HAP-1 (cell line): ENCODE results near the gene LAMA5.
A peak's percentile ranks its signal among the peaks of the same experiment; 100 is the strongest.

Experiments
- DNase-seq, 2 experiments: peaks; one replicate each; pipeline ENCODE4 v3.0.0-alpha.2; 2016 to 2020; ENCODE audit warnings: low spot score in 2 of 2
- H3K27me3 ChIP-seq: fragments of 250-450 bp; sonication (Bioruptor Pico); 2 replicates; pipeline ENCODE4 v1.5.1; 2020; ENCODE audit warnings: low read depth, mild to moderate bottlenecking, moderate library complexity
- H3K36me3 ChIP-seq: fragments of 250-450 bp; sonication (Bioruptor Pico); replicated peaks from 2 replicates; pipeline ENCODE4 v1.5.1; 2020; ENCODE audit warnings: mild to moderate bottlenecking
- H3K4me1 ChIP-seq: fragments of 250-450 bp; sonication (Bioruptor Pico); 2 replicates; pipeline ENCODE4 v1.5.1; 2020; ENCODE audit warnings: mild to moderate bottlenecking
- H3K4me3 ChIP-seq: fragments of 250-450 bp; sonication (Bioruptor Pico); 2 replicates; pipeline ENCODE4 v1.5.1; 2020; ENCODE audit warnings: mild to moderate bottlenecking, moderate library complexity
- H3K9me3 ChIP-seq: fragments of 250-450 bp; sonication (Bioruptor Pico); 2 replicates; pipeline ENCODE4 v1.5.1; 2020; ENCODE audit warnings: mild to moderate bottlenecking, moderate library complexity
- in situ Hi-C: fragments of 300-500 bp; cut with MboI; formaldehyde crosslinking; loops from 3 replicates; pipeline ENCODE4 v1.14.3; 2020; ENCODE audit warnings: low sequenced_read_pairs, inconsistent platforms, mixed read lengths

LAMA5 gene

GRCh38 chr20:62302341-62303061 lies 64.6 kb downstream of the LAMA5 start, which contains the start of gene ADRM1:
TSS of gene ADRM1 (plus strand) at chr20:62302997. CDS start at chr20:62303569, 572 bp downstream.
- no peaks in the 10 kb centered on the region for H3K9me3 ChIP-seq
- peaks cover 44% of the 10 kb centered on the region for H3K36me3 ChIP-seq
- in situ Hi-C loops, result no loop called here
- peak within 1 kb of the TSS; percentile 87 for H3K4me3 ChIP-seq
- peaks cover 11% of the 10 kb centered on the region for H3K4me1 ChIP-seq
- no peaks in the 10 kb centered on the region for H3K27me3 ChIP-seq
- peak; percentile 90 to 96 for DNase-seq

GRCh38 chr20:62301773-62302340 lies 65.3 kb downstream of the LAMA5 start:
- H3K4me3 ChIP-seq, result peak overlapping the region; percentile 87
- peak; percentile 94 for DNase-seq
- H3K27me3 ChIP-seq, result no peaks in the 10 kb centered on the region
- in situ Hi-C loops, result no loop called here
- no peaks in the 10 kb centered on the region for H3K9me3 ChIP-seq
- H3K36me3 ChIP-seq, result peaks cover 38% of the 10 kb centered on the region
- H3K4me1 ChIP-seq, result peaks cover 11% of the 10 kb centered on the region

GRCh38 chr20:62301111-62301668 lies 65.9 kb downstream of the LAMA5 start:
- Histone ChIP-seq H3K27me3 (no peaks in the 10 kb centered on the region), H3K4me3 (peak overlapping the region; percentile 87; the same call in 1 of the 2 replicates), H3K4me1 (peaks cover 11% of the 10 kb centered on the region), H3K36me3 (peaks cover 31% of the 10 kb centered on the region), H3K9me3 (no peaks in the 10 kb centered on the region)
- in situ Hi-C loops, result no loop called here
- no peak for DNase-seq

- no peak overlapping the region for H3K4me3 ChIP-seq
- in situ Hi-C loops, result no loop called here
These were observed 66.8 kb downstream of the LAMA5 start for GRCh38 chr20:62300319-62300718.

GRCh38 chr20:62299666-62300236 lies 67.4 kb downstream of the LAMA5 start:
- H3K36me3 ChIP-seq, result peaks cover 24% of the 10 kb centered on the region
- no peaks in the 10 kb centered on the region for H3K9me3 ChIP-seq
- peaks cover 8% of the 10 kb centered on the region for H3K4me1 ChIP-seq
- no peaks in the 10 kb centered on the region for H3K27me3 ChIP-seq
- no peak for DNase-seq
- in situ Hi-C loops, result no loop called here
- no peak overlapping the region for H3K4me3 ChIP-seq

More at GRCh38 chr20:62300319-62300718, 66.8 kb downstream of the LAMA5 start:
- Histone ChIP-seq H3K4me1 (peaks cover 11% of the 10 kb centered on the region), H3K36me3 (peaks cover 26% of the 10 kb centered on the region), H3K27me3 (no peaks in the 10 kb centered on the region), H3K9me3 (no peaks in the 10 kb centered on the region)
- DNase-seq, result no peak

- H3K27me3 ChIP-seq, result no peaks in the 10 kb centered on the region
- in situ Hi-C loops, result no loop called here
- no peaks in the 10 kb centered on the region for H3K9me3 ChIP-seq
- no peak for DNase-seq
- no peak overlapping the region for H3K4me3 ChIP-seq
- H3K36me3 ChIP-seq, result peaks cover 13% of the 10 kb centered on the region
- H3K4me1 ChIP-seq, result no peaks in the 10 kb centered on the region
These were observed 68.4 kb downstream of the LAMA5 start for GRCh38 chr20:62298577-62299249.

GRCh38 chr20:62297449-62298227 lies 69.5 kb downstream of the LAMA5 start:
- no peak for DNase-seq
- Histone ChIP-seq H3K36me3 (peaks cover 7% of the 10 kb centered on the region), H3K27me3 (no peaks in the 10 kb centered on the region), H3K4me1 (no peaks in the 10 kb centered on the region), H3K9me3 (no peaks in the 10 kb centered on the region), H3K4me3 (no peak overlapping the region)
- in situ Hi-C loops, result no loop called here

- H3K4me1 ChIP-seq, result no peaks in the 10 kb centered on the region
- H3K4me3 ChIP-seq, result no peak overlapping the region
- DNase-seq, result no peak
- no peaks in the 10 kb centered on the region for H3K9me3 ChIP-seq
- H3K27me3 ChIP-seq, result no peaks in the 10 kb centered on the region
- peaks cover 14% of the 10 kb centered on the region for H3K36me3 ChIP-seq
- in situ Hi-C loops, result no loop called here
These were observed 70.2 kb downstream of the LAMA5 start for GRCh38 chr20:62296724-62297448.

- H3K4me1 ChIP-seq, result no peaks in the 10 kb centered on the region
- H3K9me3 ChIP-seq, result no peaks in the 10 kb centered on the region
- in situ Hi-C loops, result no loop called here
- H3K4me3 ChIP-seq, result no peak overlapping the region
- no peak for DNase-seq
- peaks cover 15% of the 10 kb centered on the region for H3K36me3 ChIP-seq
- H3K27me3 ChIP-seq, result no peaks in the 10 kb centered on the region
These were observed 72.6 kb downstream of the LAMA5 start for GRCh38 chr20:62294516-62294915.

- no peaks in the 10 kb centered on the region for H3K4me1 ChIP-seq
- H3K27me3 ChIP-seq, result no peaks in the 10 kb centered on the region
- peaks cover 15% of the 10 kb centered on the region for H3K36me3 ChIP-seq
- no peak overlapping the region for H3K4me3 ChIP-seq
- no peaks in the 10 kb centered on the region for H3K9me3 ChIP-seq
- DNase-seq, result no peak
- in situ Hi-C loops, result no loop called here
These were observed 73.2 kb downstream of the LAMA5 start for GRCh38 chr20:62293946-62294345.

- in situ Hi-C loops, result no loop called here
- H3K4me1 ChIP-seq, result no peaks in the 10 kb centered on the region
- H3K36me3 ChIP-seq, result peaks cover 15% of the 10 kb centered on the region
- no peaks in the 10 kb centered on the region for H3K9me3 ChIP-seq
- no peaks in the 10 kb centered on the region for H3K27me3 ChIP-seq
- DNase-seq, result no peak
- H3K4me3 ChIP-seq, result no peak overlapping the region
These were observed 73.9 kb downstream of the LAMA5 start for GRCh38 chr20:62293111-62293784.

- no peaks in the 10 kb centered on the region for H3K4me1 ChIP-seq
- in situ Hi-C loops, result no loop called here
- no peak for DNase-seq
- H3K4me3 ChIP-seq, result no peak overlapping the region
- no peaks in the 10 kb centered on the region for H3K27me3 ChIP-seq
- peaks cover 15% of the 10 kb centered on the region for H3K36me3 ChIP-seq
- H3K9me3 ChIP-seq, result no peaks in the 10 kb centered on the region
These were observed 75.0 kb downstream of the LAMA5 start for GRCh38 chr20:62292108-62292507.
